Stimulated activated CD4-positive, alpha-beta T cell treated with anti-CD3 and anti-CD28 coated beads, Interleukin-4, amount 100 ng/mL, for 24 hours (primary cell): ENCODE measurements around the gene NDUFA8.
"Not testable (repeated sequence)": the region's sequence is repeated elsewhere in the genome, so short reads cannot be mapped to it uniquely, and the experiment has no call there.

Source experiments
- DNase-seq: peaks from one replicate; pipeline ENCODE4 v3.0.0-alpha.2; 2020

Gene NDUFA8

DNA sequence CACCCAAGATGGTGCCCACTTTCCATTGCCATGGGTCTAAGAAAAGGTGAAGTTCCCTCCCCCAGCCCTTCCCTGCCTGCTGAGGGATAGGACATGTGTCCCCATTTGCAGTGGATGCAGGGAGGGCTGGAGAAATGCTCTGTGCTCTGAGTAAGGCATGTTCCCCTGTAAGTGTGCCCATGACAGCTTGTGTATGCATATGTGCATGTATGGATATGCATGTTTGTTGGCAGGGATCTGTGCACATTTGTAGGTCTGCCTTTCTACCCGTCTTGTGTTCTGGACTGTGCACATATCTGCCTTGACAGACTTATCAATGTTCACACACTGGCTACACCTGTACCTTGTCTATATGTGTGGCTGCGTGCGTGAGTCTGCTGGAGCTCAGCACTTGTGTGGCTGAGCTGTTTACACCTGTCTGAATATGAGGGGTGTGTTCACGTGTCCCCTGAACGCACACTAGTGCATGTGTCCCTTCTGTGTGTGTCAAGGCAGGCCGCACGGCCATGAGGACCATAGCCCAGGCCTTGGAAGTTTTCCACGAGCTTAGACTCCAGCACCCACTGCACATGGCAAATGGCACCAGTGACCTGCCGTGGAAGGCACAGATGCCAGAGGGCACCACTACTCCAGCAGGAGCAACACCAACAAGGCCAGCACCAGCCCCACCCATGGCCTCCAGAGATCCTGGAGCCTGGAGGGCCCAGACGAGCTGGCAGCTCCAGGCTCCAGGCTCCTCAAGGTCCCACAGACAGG is 39.1 kb downstream of the NDUFA8 start:
- DNase-seq, result no peak

DNA sequence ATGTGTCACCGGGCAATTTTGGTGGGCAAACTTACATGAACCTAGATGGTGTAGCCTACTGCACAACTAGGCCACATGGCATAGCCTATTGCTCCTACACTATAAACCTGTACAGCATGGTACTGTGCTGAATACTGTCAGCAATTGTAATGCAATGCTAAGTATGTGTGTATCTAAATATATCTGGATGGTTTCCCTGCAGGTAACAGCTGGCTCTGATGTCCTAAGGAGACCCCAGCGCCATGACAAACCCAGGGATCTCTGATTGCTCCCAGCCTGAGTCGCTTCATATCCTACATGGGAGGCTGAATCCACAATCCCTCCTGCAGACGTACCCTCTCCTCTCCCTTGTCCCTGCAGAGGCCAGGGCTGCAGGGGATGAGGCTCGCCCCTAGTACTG is 39.9 kb downstream of the NDUFA8 start:
- DNase-seq, result no peak

DNA sequence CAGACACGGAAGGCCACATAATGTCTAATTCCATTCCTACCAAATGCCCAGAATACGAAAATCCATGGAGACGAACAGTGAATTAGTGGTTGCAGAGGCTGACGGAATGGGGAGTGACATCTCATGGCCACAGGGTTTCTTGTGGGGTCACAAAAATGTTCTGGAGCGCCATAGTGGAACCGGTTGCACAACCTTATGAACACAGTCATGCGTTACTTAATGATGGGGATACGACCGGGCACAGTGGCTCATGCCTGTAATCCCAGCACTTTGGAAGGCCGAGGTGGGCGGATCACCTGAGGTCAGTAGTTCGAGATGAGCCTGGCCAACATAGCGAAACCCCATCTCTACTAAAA is 40.4 kb downstream of the NDUFA8 start:
- DNase-seq, result no peak

DNA sequence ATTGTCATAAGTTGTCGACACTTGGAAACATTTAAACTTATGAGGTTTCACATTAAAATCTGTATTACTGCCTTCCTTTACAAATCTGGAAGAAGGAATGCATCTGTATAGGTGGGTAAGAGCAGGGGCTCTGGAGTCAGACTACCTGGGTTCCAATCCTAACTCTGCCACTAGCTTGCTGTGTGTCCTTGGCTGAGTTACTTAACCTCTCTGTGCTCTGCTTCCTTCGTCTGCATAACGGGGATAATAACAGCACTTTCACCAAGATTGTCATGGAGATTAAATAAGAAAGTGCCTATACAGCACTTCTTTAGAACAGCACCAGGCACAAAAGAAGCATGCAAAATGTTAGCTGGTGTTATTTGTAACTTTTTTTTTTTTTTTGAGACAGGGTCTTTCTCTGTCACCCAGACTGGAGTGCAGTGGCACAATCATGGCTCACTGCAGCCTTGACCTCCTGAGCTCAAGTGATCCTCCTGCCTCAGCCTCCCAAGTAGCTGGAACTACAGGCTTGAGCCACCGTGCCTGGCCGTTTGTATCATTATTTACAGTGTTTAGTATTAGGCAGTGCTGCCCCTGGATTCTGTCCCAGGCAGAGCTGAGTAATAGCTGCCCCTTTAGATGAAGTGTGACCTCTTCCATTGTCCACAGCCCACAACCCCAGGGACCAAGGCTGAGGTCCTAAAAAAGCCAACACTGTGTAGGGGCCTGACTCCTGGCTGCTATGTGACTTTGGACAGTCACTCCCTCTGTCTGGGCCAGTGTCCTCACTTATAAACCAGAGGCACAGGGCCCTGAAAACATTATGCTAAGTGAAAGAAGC is 41.0 kb downstream of the NDUFA8 start:
- no peak for DNase-seq

DNA sequence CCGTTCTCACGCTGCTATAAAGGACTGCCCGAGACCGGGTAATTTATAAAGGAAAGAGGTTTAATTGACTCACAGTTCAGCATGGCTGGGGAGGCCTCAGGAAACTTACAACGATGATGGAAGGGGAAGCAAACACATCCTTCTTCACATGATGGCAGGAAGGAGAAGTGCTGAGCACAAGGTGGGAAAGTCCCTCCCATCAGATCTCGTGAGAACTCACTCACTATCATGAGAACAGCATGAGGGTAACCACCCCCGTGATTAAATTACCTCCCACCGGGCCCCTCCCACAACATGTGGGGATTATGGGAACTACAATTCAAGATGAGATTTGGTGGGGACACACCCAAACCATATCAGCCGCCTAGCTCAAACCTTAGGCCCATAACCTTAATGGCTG is 42.3 kb downstream of the NDUFA8 start:
- DNase-seq, result not testable (repeated sequence)

DNA sequence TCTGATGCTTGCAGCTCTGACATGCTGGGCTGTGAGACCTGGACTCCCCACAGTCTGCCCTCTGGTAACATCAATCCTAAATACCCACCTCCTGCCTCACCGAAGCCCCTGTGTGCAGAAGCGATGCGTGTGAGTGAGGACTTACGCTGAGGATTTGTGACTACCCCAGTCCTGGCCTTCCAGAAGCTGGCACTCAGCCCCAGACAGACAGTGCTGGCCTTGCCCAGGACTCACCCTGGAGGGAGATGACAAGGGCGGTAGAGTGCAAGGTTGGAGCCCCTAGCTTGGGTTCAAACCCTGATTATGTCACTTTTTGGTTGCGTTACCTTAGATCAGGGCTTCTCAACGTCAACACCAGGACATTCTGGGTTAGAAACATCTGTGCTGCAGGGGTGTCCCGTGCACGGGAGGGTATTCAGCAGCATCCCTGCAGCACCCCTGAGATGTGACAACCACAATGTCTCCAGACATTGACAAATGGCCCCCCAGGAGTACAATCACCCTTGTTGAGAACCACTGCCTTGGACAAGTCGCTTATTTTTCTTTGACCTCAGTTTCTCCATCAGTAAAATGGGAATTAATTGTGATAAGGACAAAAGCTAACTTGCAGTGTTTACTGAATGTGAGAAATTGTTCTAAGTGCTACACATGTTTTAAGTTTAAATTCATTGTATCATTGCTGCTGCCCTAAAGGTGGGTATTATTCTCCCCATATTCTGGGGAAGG is 43.0 kb downstream of the NDUFA8 start:
- DNase-seq, result no peak

DNA sequence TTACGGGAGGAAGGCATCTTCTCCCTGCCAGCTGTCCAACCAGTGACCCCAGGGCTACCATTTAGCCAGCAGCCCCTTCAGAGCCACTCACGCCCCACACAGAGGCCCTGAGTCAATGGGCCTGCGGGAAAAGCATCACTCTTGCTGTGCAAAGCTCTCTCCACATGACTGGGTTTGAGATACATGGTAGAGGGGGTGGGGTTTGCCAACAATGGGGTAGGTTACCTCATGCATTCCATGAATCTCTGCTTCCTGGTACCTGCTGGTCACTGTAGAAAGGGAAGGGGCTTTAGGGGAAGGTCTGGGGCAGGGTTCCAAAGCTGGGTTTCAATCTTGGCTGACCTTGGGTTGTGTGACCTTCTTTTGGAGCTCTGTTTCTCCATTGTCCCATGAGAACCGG is 43.5 kb downstream of the NDUFA8 start:
- DNase-seq, result no peak

DNA sequence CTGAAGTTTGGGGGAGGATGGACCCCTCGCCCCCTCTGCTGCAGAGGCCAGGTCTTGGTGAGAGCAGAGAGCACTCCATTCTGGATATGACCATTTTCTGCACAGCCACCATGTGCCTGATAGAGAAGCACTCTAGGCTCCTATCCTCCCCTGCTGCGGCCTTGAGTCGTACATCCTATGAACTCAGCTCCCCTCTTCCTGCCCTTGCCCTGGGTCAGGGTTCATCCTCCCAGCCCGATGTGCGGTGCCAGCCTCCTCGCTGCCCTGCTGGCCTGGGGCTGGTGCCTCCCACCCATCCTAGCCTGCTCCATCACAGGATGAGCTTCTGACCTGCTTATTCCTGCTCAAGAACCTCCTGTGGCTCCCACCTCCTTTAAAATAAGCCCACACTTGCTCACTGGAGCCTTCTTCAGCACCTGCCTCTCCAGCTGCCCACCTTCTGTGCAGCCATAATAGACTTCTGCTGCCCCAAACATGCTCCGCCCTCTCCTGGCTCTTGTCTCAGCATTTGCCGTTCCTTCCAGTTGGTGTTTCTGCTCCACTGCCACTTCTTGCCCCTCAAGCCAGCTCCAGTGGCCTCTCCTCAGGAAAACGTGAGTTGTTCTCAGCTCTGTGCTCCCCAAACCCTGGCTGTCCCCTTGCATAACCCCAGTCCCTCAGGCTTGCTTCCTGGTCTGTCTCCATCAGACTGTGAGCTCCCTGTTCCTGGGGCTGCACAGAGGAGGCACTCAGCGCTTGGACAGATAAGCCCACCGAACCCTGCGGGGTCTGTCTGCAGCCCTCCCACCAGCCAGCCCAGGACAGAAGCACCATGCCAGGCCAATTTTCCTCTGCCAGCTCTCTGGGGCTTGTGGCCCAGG is 44.2 kb downstream of the NDUFA8 start:
- no peak for DNase-seq

DNA sequence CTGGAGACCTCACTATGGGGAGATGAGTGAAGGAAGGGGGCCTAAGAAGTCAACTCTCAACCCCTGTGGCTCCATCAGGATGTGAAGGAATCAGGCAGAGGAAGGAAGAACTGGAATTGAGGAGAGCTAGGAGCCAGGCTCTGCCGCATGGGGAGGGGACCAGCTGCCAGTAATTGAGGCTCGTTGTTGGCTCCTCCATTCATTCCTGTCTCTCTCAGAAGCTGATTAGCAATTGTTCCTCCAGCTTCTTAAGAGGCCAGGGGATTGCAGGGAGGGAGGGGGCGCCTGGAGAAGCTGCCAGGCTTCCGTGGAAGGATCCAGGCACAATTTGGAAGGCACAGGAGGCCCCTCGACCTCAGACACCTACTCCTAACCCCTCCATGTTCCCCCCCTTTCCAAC is 46.0 kb downstream of the NDUFA8 start:
- DNase-seq, result no peak

DNA sequence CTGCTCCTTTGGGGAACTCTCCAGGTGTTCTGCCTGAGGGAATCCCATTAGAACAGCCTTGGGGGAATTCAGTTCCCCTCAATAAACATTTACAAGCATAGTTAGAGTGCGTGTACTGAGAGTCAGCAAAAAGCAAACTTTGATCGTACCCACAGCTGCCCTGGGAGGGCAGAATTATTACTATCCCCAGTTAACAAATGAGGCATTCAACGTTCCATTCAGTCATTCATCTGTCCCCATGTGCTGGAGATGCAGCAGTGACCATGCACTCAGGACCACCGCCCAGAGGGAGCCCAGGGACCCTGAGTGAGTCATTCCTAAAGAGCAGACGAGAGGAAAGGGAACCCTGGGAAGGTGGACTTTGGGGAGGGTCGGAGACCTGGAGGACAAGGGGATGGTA is 47.3 kb downstream of the NDUFA8 start:
- no peak for DNase-seq

DNA sequence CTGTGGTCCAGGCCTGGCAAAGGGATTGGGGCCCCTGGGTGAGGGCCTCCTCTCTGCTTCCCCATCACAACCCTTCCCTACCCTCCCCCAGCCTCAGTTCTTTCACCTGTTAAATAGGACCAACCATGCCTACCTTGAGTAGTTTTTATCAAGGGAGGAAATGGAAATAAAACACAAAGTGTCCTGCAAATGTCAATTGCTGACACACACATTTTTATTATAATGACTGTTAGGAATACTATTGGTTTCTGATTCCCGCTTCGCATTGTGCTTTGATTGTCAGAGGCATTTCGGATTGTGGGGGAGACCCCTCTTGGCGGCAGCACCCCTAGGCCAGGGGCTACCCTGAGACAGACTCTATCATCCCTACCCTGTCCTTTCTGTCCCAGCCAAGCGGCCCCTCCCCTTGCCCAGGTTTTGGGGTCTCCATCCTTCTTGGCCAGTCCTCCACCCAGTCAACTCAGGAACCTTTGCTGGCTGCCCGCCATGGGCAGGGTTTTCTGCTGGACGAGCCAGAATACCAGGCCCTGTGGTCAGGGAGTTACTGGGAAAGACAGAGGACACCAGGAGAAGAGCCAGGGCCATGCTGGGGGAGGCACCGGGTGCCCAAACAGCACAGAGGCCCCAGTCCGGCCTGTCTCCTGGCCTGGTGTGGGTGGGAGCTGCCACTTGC is 48.0 kb downstream of the NDUFA8 start:
- no peak for DNase-seq

DNA sequence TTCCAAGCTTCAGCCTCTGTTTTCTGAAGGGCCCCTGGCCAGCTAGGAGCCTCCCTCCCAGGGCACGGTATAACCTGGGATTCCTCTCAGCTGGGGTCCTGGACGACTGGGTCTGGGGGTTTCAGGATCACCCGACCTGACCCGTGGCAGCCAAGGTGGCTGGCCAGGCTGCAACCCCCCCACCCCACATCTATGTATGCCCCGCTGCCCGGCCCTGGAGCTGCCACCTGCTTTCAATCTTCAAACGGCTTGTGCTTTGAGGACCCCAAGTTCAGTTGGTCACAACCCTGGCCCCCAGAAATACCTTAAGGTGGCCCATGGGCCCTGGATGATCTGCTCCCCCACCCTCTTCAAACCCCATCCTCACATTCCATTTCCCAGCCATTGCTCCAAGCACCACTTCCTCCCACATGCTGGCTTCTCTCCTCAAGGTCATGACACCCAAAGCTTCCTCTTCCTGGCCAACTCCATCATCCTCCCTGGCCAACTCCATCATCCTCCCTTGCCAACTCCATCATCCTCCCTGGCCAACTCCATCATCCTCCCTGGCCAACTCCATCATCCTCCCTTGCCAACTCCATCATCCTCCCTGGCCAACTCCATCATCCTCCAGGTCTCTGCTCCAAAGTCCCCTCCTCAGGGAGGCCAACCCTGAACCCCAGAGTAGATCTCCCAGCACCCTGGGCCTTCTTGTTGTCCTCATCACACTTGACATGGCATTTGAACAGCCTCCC is 49.3 kb downstream of the NDUFA8 start:
- no peak for DNase-seq

DNA sequence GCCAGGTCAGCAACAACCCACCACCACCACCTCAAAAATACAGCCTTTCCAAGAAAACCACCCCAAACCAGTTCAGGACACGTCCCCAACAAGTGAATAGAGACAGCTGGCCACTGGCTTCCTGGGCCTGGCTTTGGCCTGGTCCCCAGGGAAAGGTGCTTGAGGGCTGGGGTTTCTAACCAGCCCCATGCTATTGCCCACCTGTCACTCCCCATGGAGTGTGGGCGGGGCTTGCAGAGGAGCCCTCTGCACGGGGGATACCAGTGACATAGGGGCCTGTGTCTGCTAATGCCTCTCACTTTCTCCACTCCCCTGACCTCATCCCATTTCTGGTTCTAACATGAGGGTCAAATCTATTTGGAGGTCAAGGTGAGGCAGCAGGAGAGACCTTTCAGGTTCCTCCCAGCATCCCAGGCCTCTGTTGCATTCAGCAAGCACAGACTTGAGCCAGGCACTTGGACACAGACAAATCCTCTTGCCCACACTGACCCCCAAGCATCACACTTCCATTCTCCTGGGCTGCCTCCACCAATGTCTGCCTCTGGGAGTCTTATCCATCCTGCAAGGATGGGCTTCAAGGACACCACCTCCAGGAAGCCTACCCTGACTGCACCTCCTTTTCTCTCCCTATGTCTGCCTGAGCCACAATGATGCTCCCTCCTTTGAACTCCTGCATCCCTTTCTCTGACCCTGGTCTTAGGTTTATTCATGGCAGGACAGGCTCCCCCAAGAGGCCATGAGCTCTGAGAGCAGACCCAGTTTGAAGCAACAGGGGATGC is 50.4 kb downstream of the NDUFA8 start:
- DNase-seq, result no peak

DNA sequence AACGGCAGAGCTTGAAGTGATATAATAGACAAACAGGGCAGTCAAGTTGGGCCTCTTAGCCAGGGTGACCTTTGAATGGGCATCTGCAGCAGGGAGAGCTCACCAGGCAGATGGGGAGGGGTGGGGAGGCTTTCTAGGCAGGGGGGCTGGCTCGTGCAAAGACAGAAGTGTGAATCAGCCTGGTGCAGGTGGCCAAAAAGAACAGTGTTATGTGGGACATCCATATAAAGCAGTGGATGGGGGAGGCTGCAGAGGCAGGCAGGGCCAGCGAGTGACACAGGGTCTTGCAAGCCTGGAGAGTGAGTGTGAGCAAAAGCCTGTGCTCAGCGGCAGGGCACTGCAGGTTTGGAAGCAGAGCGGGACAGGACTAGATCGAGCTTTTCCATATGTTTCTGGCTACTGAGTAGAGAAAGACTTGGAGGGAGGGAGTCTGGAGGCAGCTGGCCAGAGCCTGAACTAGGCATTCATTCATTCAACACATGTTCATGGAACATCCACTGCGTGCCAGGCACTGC is 52.2 kb downstream of the NDUFA8 start:
- no peak for DNase-seq

DNA sequence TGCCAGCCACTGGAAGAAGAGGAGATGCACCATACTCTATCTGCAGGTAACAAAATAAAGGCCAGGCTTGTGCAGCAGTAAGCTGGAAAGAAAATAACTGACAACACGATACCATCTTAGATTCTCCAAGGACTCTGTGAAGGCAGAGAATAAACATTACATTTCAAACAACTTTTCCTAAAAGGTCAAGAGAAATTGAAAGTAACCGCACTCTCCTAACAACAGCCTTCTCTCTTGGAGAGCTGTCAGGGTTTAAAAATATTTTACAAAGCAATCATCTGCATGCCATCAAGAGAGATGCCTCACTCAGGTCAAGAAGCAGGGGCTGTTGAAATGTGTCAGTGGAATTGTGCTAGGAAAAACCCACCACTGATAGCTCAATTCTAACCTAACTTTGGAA is 53.0 kb downstream of the NDUFA8 start:
- no peak for DNase-seq

DNA sequence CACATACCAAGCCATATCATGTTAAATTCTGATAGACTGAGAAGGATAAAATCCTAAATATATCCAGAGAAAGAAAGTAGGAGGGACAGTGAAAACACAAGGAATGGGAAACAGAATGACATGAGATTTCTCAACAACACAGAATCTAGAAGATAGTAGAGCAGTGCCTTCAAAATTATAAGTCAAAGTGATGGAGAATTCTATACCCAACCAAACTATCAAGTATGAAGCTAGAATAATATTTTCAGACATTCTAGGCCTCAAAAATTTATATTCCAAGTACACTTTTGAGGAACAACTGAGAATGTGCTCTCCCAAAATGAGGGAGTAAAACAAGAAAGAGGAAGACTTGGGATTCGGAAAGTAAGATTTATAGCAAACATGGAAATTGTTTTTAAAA is 55.6 kb downstream of the NDUFA8 start:
- no peak for DNase-seq

DNA sequence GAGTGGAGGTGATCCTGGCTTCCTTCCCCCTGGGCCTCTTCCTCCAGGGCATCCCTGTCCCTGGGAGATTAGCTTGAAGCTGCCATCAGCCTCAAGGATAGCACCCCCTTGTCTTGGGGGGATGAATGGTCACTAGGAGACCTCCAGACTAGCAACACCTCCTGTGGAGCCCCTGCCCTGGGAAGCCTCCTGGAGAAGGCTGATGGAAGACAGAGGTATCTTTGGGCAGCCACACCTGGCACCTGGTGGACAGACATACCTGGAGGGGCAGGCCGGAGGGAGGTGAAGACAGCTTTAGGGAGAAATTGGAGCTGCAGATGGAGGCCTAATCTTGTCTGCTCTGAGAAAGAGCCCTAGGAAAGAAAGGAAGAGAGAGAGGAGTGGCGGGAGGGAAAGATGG is 57.4 kb downstream of the NDUFA8 start:
- no peak for DNase-seq

DNA sequence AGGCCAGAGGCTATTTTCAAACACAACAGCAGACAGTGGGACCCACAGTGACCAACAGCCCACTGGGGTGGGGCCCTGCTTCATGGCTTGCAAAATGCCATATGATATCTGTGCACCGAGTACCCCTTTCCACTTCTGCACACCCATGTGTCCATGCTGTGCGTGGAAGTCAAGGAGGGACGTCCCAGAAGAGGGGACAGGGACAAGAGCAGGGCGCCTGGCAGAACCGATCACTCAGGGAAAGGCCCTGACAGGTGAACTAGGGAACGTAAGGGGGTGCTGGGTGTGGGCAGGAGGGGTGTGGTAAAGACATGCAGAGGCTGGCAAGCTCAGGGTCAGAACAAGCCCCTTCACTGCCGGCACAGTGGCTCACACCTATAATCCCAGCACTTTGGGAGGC is 58.8 kb downstream of the NDUFA8 start:
- no peak for DNase-seq

DNA sequence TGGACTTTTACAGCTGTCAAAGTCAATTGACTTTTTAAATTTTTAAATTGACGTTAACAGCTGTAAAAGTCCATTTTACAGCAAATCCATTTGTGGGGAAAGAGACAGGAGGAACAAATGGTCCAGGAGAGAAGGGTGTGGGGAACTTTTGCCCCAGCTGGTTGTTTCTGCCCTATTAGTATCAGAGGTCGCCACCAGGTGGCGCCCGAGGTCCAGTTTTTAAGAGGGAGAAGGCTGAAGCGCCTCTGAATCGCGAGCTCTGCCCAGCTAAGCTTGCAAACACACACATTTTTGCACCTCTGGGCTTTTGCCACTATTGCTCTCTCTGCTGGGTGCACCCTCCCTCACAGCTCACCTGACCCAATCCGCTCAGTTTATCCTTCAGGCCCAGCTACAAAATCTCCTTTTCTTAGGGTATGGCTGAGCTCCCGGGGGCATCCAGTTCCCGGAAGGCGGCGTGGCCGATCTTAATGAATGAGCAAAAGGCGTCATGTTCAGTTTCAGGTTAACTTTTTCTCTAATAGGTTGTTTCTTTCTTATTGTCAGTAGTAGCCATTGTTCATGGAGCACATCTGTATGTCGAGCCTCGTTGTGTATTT is 60.2 kb downstream of the NDUFA8 start:
- DNase-seq, result peak; percentile 81

DNA sequence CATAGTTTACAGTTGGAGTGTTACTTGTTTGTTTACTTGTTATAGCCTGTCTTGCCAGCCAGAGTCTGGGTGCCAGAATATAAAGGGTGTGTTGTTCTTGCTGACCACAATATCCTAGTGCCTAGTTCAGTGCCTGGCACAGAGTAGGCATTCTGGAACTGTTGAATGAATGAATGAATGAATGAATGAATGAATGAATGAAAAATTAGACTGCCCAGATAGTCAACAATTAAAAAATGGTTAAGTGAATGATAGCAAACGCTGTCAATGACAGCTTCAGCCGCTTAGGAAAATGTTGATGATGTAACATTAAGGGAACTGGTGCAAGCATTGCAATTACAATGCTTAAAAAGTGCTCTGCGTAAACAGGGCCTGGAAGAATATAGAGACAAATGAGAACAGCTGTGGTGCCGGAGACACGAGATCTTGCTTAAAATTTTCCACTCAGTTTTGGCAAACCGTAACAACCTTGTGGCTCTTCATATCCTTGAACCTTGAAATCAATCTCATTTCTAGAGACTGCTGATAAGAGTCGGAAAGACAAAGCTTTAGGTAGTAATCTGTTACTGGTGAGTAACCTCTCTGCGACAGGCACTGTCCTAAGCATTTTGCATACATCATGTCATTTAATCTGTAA is 61.8 kb downstream of the NDUFA8 start:
- no peak for DNase-seq
